Middle frontal gyrus (tissue), 1 donor: ENCODE data around the gene PDXK.

ENCODE experiments used
- DNase-seq: peaks from one replicate; pipeline ENCODE4 v3.0.0-alpha.2; 2015; ENCODE audit warnings: low spot score; ENCODE audit errors: extremely low spot score

PDXK gene

GRCh38 chr21:43762303-43763128 lies 43.6 kb downstream of the PDXK start:
- DNase-seq = no peak

DNA sequence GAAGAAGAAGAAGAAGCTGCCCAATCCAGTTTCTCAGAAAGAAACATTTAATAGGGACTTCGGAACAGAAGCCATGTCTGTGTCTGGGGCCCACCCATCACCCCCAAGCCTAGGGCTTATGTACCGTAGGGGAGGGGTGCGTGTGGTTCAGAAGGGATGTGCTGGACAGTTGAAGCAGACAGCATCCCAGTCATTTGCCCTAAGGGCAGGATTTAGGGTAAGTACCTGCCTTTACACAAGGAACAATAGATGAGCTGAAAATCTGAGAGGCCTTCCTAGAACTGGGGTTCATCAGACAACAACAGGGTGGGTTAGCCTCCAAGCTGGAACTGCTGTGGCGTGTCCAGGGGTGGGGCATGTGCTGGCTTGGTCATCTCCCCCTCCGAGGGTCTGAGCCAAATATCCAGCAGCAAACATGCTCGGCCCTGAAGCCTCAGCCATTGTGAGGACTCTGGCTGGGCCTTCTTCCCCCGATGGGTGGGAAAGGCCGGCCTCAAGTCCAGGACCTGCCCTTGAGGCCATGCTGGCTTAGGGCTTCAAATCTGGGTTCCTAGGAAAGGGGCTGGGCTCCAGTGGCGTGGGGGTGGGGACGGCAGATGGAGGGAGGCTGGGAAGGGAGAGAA lies 45.1 kb downstream of the PDXK start:
- no peak for DNase-seq

DNA sequence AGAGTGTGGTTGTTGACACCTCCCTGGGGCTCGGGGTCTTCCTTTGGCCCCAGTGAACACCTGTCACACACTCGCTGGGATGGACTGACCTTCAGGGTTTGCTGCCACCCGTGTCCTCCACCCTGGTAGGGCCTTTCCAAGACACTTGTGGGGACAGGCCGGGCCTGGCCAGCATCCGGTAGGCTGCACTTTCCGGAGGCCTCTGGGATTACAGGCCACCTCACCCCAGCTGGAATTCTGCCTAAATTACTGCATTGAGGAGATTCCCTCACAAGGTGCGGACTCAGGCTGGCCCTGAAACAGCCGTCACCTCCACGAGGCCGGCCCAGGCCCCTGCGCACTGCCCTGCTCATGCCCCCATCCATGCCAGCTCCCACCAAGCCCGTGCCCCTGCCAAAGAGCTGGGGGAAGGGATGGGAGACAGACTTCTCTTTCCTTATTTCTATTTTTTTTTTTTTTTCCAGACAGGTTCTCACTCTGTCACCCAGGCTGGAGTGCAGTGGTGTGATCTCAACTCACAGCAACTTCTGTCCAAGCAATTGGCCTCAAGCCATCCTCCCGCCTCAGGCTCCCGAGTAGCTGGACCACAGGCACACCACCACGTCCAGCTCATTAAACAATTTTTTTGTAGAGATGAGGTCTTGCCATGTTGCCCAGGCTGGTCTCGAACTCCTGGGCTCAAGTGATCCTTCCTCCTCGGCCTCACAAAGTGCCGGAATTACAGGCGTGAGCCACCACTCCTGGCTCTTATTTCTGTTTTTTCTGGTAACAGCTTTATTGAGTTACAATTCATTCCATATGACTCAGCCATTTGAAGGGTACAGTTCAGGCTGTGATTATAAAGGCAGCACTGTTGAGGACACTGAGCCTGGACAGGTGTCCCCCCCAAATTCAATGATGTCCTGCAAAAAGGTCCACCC lies 45.9 kb downstream of the PDXK start:
- no peak for DNase-seq

- DNase-seq = no peak
Observed at GRCh38 chr21:43766734-43767497, 48.0 kb downstream of the PDXK start.

- DNase-seq = no peak
Observed at GRCh38 chr21:43767498-43767983, 48.6 kb downstream of the PDXK start.

GRCh38 chr21:43767984-43768867 lies 49.3 kb downstream of the PDXK start:
- no peak for DNase-seq

DNA sequence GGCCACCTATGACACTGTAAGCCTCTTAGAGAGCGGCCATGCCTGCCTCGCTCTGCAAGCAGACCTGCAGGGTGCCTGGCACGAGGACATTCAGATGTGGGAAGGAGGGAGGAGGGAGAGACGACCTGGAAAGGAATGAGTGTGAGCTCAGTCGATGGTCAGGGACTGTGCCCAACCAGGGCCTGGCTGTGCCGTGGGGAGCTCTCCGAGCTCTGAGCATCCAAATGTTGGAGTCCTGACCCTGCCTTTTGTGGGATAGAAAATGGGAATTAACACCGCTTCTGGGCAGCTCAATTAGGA lies 49.9 kb downstream of the PDXK start:
- no peak for DNase-seq

GRCh38 chr21:43769325-43769958 lies 50.5 kb downstream of the PDXK start:
- DNase-seq = no peak

DNA sequence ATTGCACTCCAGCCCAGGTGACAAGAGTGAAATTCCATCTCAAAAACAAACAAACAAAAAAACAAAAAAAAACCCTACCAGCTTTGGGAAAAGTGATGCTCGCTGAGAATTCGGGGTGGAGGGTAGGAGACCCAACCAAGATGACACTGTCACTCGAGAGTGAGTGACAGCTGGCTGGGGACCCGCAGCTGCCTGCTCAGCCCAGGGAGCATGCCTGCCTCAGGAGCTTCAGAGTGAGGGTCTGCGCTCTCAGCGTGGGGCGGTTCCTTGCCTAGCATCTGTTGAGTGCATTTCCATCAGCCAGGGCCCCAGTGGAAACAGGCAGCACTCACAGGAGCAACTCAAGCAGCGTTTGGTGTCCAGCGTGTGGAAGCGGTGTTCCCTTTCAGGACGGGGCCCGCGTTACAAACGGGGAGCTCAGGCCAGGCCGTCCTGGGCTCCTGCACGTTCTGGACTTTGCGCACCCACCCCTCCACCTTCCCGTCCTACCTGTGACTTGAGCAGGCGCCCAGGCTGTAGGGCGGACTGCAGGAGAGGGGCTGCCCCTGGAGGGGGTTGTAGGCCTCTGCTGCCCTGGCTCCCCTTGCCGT lies 51.2 kb downstream of the PDXK start:
- no peak for DNase-seq

GRCh38 chr21:43771199-43771675 lies 52.3 kb downstream of the PDXK start:
- DNase-seq = no peak

- no peak for DNase-seq
Observed at GRCh38 chr21:43771698-43772424, 52.9 kb downstream of the PDXK start.

GRCh38 chr21:43772425-43772821 lies 53.5 kb downstream of the PDXK start:
- no peak for DNase-seq

DNA sequence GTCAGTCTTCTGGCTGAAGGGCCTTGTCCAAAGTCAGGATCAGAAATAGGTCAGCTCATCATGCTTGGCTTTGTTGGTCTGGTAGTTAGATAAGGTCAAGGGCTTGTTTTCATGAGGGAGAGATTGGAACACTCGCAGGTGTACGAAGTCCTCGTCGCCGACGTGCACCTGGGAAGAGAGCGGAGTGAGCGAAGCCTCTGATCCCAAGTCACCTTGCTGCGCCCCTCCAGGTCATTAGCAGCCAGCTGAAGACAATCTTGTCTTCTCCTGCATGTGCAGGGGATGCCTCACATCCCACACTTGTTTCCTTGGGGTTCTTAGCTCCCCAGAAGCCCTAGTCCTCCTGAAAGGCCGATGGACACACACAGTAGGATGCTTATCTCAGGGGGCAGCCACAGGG lies 55.2 kb downstream of the PDXK start:
- DNase-seq = no peak

- DNase-seq = no peak
Observed at GRCh38 chr21:43775190-43775589, 56.3 kb downstream of the PDXK start.

- peak; percentile 56 for DNase-seq
Observed at GRCh38 chr21:43775795-43776430, 57.0 kb downstream of the PDXK start, which contains the start of gene CSTB. Gene CSTB (minus strand): TSS chr21:43776308. CDS start chr21:43776269, 39 bp downstream.

DNA sequence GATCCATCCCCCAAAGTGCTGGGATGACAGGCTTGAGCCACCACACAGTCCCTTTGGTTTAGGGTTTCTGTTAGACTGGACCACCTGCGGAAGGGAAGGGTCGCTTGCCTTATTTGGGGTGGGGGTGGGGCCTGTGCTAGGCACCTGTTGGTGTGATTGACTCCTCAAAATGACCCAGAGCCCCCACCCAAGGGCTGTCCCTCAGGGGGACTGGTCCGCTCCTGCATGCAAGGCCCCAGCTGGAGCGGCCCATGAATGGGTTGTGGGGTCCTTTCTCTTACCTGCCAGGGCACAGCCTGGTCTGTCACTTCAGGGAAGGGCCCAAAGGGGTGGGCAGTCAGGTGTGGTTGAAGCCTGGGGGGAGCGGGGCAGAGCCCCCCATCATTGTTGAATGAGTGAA lies 59.0 kb downstream of the PDXK start:
- DNase-seq = no peak

DNA sequence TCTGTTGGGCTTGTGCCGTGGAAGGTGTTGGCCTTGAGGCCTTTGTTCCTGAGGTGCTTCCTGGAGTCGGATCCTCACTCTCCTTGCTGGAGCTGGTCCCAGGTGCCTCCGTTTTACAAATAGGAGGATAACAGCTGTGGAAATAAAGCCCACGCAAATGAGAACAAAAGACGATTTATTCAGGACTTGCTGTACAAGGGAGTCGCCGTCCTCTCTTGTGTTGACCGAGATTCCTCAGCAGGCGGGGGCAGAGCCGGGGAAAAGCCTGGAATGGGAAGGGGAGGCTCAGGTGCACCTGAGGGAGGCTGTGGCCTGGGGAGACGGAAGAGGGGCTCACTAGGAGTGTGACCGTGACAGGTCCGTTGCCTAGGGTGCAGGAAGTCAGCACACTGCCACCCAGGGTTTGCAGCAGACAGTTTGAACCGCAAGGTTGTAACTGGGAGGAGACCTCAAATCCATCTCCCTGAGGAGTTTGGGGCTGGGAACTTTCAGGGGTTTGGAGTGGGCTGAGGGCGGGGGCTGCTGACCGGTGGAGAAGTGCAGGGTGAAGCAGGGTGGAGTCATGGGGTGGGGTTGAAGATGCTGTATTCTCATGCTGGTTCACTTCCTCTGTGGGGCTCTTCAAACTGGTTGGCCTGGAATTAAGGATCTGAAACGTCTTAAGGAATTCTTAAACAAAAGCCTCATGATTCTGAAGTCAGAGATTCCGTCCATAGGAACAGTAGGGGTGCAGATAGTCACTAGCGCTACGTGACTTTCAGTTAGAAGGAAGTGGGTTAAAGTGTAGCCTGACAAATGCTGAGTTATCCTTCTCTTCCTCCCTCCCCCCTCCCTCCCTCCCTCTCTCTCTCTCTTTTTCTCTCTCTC lies 59.8 kb downstream of the PDXK start:
- DNase-seq = no peak
